GM18870 (cell line): ENCODE data around the gene BRK1.
"Not testable (repeated sequence)": the region's sequence is repeated elsewhere in the genome, so short reads cannot be mapped to it uniquely, and the experiment has no call there.

ENCODE experiments used
- ATAC-seq: cut with Tn5 transposase; IDR thresholded peaks from one replicate; pipeline ENCODE4 v1.9.1; 2021; ENCODE audit warnings: moderate library complexity; ENCODE audit not compliant: unreplicated experiment

BRK1 gene

GRCh38 chr3:10115326-10116137 is at the start of gene BRK1:
Gene BRK1 (plus strand): TSS chr3:10115675. CDS start chr3:10115702, 27 bp downstream.
- ATAC-seq: peak; percentile 85

GRCh38 chr3:10070077-10070476 is 45.4 kb upstream of the BRK1 start:
- not testable (repeated sequence) for ATAC-seq

- ATAC-seq: no peak
These were observed 40.8 kb upstream of the BRK1 start for GRCh38 chr3:10074666-10075065.

- ATAC-seq: no peak
These were observed 33.6 kb upstream of the BRK1 start for GRCh38 chr3:10081871-10082270.

- ATAC-seq: no peak
These were observed 29.7 kb upstream of the BRK1 start for GRCh38 chr3:10085738-10086137.

DNA sequence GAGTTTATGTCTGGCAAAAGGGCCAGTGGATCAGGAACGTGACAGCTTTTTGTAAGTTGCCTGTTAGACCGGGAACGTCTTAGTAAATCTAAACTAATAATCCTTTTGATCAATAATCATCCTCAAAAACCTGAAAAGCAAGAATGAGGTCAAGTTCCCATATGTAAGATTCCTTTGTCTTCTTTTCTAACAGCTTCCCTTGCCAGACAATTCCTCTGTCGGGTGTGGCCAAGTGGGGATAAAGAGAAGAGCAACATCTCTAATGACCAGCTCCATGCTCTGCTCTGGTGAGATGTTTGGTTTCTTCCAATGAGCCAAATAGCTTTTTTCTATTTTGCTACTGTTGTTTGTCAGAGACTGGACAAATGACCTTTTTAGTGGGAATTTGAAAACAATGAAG is 27.2 kb upstream of the BRK1 start:
- ATAC-seq: no peak

DNA sequence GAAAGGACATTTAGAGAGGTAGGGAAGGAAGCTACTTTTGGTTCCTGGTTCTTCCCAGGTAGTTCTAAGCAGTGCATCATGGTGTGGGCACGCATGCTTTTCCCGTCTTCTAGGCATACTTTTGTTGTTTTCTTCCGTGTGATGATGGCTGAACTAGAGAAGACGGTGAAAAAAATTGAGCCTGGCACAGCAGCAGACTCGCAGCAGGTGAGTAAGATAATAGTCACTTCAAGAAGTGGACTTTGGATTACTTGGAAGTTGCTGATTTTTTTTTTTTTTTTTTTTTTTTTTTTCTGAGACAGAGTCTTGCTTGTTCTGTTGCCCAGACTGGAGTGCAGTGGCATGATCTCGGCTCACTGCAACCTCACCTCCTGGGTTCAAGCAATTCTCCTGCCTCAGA is 25.3 kb upstream of the BRK1 start:
- no peak for ATAC-seq

- not testable (repeated sequence) for ATAC-seq
These were observed 24.7 kb upstream of the BRK1 start for GRCh38 chr3:10090774-10091173.

DNA sequence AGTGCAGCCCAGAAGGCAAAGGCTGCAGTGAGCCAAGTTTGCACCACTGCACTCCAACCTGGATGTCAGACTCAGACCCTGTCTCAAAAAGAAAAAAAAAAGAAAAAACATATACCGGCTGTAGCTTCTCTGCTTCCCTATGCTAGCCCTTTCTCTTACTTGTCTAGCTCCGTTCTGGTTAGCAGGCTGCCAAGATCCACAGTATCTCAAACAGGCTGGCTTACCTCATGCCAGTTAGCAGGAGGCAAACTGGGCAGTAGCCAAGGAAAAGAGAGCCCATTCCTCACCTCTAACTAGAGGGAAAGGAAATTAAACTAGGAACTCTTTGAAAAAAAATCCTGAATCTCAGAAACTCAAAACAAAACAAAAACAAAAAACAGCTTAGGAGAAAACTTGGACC is 24.1 kb upstream of the BRK1 start:
- not testable (repeated sequence) for ATAC-seq

DNA sequence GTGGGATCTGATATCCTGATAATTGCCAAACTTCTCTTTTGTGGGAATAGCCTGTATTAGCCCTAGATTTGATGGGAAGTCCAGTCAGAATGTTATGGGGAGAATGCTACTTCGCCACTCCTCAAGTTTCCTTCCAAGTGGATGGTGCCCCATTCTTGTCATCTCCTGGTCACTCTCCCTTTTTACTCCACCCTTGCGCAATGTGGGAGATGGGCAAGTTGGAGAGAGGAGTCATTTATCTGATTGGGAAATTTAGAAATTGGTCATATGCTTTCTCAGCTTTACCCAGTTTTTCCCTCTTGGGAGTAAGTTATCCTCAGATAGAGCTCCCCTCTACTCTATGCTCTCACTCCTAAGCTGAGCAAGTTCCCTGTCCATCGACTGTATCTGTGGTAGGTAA is 21.8 kb upstream of the BRK1 start:
- ATAC-seq: no peak

DNA sequence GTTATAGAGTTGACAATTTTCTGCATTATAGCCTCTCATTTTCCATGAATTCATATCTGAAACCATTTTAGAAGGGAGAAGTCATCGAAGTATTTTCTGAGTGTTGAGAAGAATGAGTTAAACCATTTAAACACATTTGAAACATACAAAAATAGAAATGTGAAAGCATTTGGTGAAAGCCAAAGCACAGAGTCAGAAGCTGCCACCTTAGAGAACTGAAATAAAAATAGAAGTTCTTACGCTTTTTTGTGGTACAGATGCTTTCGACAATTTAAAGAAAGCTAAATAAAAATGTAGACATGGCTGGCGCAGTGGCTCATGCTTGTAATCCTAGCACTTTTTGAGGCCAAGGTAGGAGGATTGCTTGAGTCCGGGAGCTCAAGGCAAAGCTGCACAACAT is 16.4 kb upstream of the BRK1 start:
- no peak for ATAC-seq

- ATAC-seq: no peak
These were observed 8.6 kb upstream of the BRK1 start for GRCh38 chr3:10106919-10107318.

DNA sequence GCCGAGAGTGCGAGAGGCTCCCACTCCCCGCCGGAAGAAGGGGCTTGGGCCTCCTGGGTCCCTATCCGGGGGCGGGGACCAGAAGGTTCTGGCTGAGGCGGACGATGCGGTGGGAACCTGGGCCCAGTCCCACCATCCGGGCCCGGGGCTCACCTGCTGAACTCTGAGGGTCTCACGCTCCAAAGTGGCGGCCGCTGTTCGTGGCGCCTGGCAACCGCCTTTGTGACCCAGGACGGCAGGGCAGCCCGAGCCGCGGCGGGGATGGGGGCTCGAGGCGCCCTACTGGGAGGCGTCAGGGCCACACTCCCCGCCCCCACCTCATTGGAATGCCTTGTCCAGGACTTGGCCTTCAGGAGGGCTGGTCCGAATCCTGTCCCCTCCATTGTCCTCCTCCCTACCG is 7.4 kb upstream of the BRK1 start, which contains the start of gene FANCD2OS:
FANCD2OS (minus strand) TSS at position 165 of the 400 bp plus-strand sequence. CDS start 3,481 bp downstream, outside the sequence.
- ATAC-seq: no peak

GRCh38 chr3:10116138-10116460 is 624 bp downstream of the BRK1 start:
- no peak for ATAC-seq

- no peak for ATAC-seq
These were observed 1.5 kb downstream of the BRK1 start for GRCh38 chr3:10116928-10117327.

DNA sequence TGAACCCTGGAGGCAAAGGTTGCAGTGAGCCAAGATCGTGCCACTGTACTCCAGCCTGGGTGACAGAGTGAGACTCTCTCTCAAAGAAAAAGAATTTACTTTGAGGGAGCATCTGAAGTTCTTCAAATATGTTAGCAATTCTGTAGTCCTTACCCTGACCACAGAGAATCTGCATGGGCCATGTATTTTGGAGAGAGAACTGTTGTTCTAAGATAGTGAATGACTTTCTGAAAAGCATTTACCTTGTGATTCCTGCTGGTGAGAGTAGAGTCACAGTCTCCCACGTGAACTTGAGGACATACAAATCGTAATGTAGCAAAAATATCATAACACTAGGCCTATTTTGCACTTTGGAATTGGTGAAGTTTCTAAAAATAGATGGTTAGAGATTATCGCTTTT is 3.9 kb downstream of the BRK1 start:
- no peak for ATAC-seq

GRCh38 chr3:10121064-10121463 is 5.6 kb downstream of the BRK1 start:
- no peak for ATAC-seq

DNA sequence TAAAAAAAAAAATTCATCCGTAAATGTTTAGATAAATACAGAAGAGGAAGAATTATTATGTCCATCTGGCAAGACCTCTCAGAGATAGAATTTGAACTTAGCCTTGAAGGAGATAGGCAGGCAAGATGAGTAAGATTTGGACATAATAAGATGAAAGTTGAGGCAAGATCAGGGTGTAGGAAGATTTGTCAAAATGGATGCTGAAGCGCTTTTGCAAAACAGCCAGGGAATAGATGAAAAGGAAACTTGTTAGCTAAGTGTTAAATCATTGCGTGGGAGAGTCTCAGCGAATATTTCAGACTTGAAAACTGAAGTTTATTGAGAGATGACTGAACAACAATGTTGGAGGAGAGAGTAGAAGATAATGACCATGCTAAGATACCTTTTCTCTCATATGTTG is 7.2 kb downstream of the BRK1 start:
- ATAC-seq: no peak

GRCh38 chr3:10135872-10136271 is 20.4 kb downstream of the BRK1 start:
- ATAC-seq: not testable (repeated sequence)

- no peak for ATAC-seq
These were observed 21.0 kb downstream of the BRK1 start for GRCh38 chr3:10136426-10137005.

GRCh38 chr3:10137178-10137577 is 21.7 kb downstream of the BRK1 start:
- ATAC-seq: no peak

DNA sequence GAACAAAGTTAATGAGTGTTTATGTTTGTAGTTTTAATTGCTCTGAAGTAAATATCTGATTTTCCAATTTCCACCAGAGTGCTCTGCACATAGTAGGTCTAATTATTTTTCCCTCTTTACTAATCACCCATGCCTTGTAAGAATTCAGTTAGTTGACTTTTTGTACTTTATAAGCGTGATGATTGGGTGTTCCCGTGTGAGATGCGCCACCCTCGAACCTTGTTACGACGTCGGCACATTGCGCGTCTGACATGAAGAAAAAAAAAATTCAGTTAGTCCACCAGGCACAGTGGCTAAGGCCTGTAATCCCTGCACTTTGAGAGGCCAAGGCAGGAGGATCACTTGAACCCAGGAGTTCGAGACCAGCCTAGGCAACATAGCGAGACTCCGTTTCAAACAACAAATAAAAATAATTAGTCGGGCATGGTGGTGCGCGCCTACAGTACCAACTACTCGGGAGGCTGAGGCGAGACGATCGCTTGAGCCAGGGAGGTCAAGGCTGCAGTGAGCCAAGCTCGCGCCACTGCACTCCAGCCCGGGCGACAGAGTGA is 25.6 kb downstream of the BRK1 start:
- ATAC-seq: no peak
